ENCODE data around the gene COL20A1. TPM values are rescaled to one million over a fixed set of nuclear protein-coding genes. Genes with fewer than 3 reads are reported as not detected.
"Not testable (repeated sequence)": the region's sequence is repeated elsewhere in the genome, so short reads cannot be mapped to it uniquely, and the experiment has no call there.

Gene COL20A1
- total RNA-seq, 2 donors from 2014 or later, result not detected

GRCh38 chr20:63375438-63375837, 82.5 kb downstream of the COL20A1 start:
- intact Hi-C loops (cut with DNase I, micrococcal nuclease), result no loop called here
- DNase-seq, result no peak
- ATAC-seq, result no peak

GRCh38 chr20:63376283-63377250, 83.6 kb downstream of the COL20A1 start:
- DNase-seq (no peak), ATAC-seq (no peak)
- intact Hi-C loops (cut with DNase I, micrococcal nuclease), result no loop called here

GRCh38 chr20:63377256-63377941, 84.4 kb downstream of the COL20A1 start:
- no peak for ATAC-seq

GRCh38 chr20:63377951-63378381, 85.0 kb downstream of the COL20A1 start:
- no peak for DNase-seq

More at GRCh38 chr20:63377256-63377941, 84.4 kb downstream of the COL20A1 start:
- DNase-seq, result no peak
- intact Hi-C loops (cut with DNase I, micrococcal nuclease), result no loop called here

GRCh38 chr20:63378626-63379025, 85.6 kb downstream of the COL20A1 start:
- ATAC-seq (no peak), DNase-seq (no peak)
- intact Hi-C loops (cut with DNase I, micrococcal nuclease), result no loop called here

More at GRCh38 chr20:63377951-63378381, 85.0 kb downstream of the COL20A1 start:
- intact Hi-C loops (cut with DNase I, micrococcal nuclease), result no loop called here
- ATAC-seq, result no peak

GRCh38 chr20:63379296-63379695, 86.3 kb downstream of the COL20A1 start:
- intact Hi-C loops (cut with DNase I, micrococcal nuclease), result no loop called here
- no peak for DNase-seq
- no peak for ATAC-seq

GRCh38 chr20:63379872-63380271, 86.9 kb downstream of the COL20A1 start:
- intact Hi-C loops (cut with DNase I, micrococcal nuclease), result loop anchor here in 1 of 2 donors (5.0 kb wide), 1 partner anchor 68 kb away; no protein-coding TSS in a partner anchor
- not testable (repeated sequence) for ATAC-seq, DNase-seq

GRCh38 chr20:63380346-63380870, 87.4 kb downstream of the COL20A1 start:
- ATAC-seq (no peak), DNase-seq (no peak)
- intact Hi-C loops (cut with DNase I, micrococcal nuclease), result loop anchor here in 1 of 2 donors (5.0 kb wide), 1 partner anchor 68 kb away; no protein-coding TSS in a partner anchor

GRCh38 chr20:63381781-63382431, 88.9 kb downstream of the COL20A1 start:
- intact Hi-C loops (cut with DNase I, micrococcal nuclease), result loop anchor here in 1 of 2 donors (5.0 kb wide), 1 partner anchor 70 kb away; no protein-coding TSS in a partner anchor
- no peak for DNase-seq
- no peak for ATAC-seq

- DNase-seq, result no peak
- intact Hi-C loops (cut with DNase I, micrococcal nuclease), result loop anchor here in 1 of 2 donors (5.0 kb wide), 1 partner anchor 70 kb away; no protein-coding TSS in a partner anchor
- no peak for ATAC-seq
Observed at GRCh38 chr20:63382551-63383300, 89.7 kb downstream of the COL20A1 start.

- DNase-seq (no peak), ATAC-seq (no peak)
- intact Hi-C loops (cut with DNase I, micrococcal nuclease), result loop anchor here in 1 of 2 donors (5.0 kb wide), 1 partner anchor 71 kb away; no protein-coding TSS in a partner anchor
Observed at GRCh38 chr20:63383556-63383955, 90.6 kb downstream of the COL20A1 start.

- DNase-seq (no peak), ATAC-seq (no peak)
- intact Hi-C loops (cut with DNase I, micrococcal nuclease), result loop anchor here in 1 of 2 donors (5.0 kb wide), 1 partner anchor 72 kb away; no protein-coding TSS in a partner anchor
Observed at GRCh38 chr20:63384336-63384735, 91.3 kb downstream of the COL20A1 start.

Small RNAs within 50 kb of the gene (microRNA-seq; reads per million reads assigned to microRNA genes)
- gene MIR4326, result 2.7 to 3.2 reads per million in 2 donors

Other genes starting within 250 kb of the COL20A1 start
- gene YTHDF1, start 77.1 kb upstream of the COL20A1 start, total RNA-seq, result 10 to 100 TPM; 32.8 to 37.8 TPM
- under 1 TPM in 1 of 2 donors, not detected in 1; 0.25 TPM for gene BIRC7, start 57.3 kb upstream of the COL20A1 start, total RNA-seq
- under 1 TPM in 1 of 2 donors, not detected in 1; 0.27 TPM for gene NKAIN4, start 38.7 kb upstream of the COL20A1 start, total RNA-seq
- gene ARFGAP1, start 20.4 kb upstream of the COL20A1 start, total RNA-seq, result 10 to 100 TPM; 67.4 to 95.2 TPM
- not detected for gene CHRNA4, start 68.2 kb downstream of the COL20A1 start, total RNA-seq
- under 1 TPM; 0.21 to 0.28 TPM for gene KCNQ2, start 179.5 kb downstream of the COL20A1 start, total RNA-seq
- gene EEF1A2, start 205.9 kb downstream of the COL20A1 start, total RNA-seq, result 1 to 10 TPM; 1.3 to 1.8 TPM
- gene PPDPF, start 227.6 kb downstream of the COL20A1 start, total RNA-seq, result 100 to 1,000 TPM; 554 to 564 TPM
- 100 to 1,000 TPM in 1 of 2 donors, 10 to 100 TPM in 1; 85.7 to 117 TPM for gene PTK6, start 244.2 kb downstream of the COL20A1 start, total RNA-seq